HG03280 (cell line): ENCODE results near the gene KIF23.
A peak's percentile ranks its signal among the peaks of the same experiment; 100 is the strongest.

Experiments used
- ATAC-seq: cut with Tn5 transposase; IDR thresholded peaks from one replicate; pipeline ENCODE4 v1.9.1; 2021; ENCODE audit warnings: mild to moderate bottlenecking, moderate library complexity; ENCODE audit not compliant: unreplicated experiment

The KIF23 gene

GRCh38 chr15:69394556-69395282 is 19.4 kb upstream of the KIF23 start:
- peak; percentile 57 for ATAC-seq

- no peak for ATAC-seq
These were observed 18.7 kb upstream of the KIF23 start for GRCh38 chr15:69395460-69395859.

- ATAC-seq, result no peak
These were observed 18.2 kb upstream of the KIF23 start for GRCh38 chr15:69395991-69396390.

GRCh38 chr15:69398491-69398891 is 15.7 kb upstream of the KIF23 start:
- ATAC-seq, result no peak

GRCh38 chr15:69400850-69401249 is 13.3 kb upstream of the KIF23 start:
- no peak for ATAC-seq

- no peak for ATAC-seq
These were observed 11.3 kb upstream of the KIF23 start for GRCh38 chr15:69402816-69403215.

GRCh38 chr15:69403594-69403993 is 10.6 kb upstream of the KIF23 start:
- ATAC-seq, result no peak

- no peak for ATAC-seq
These were observed 9.0 kb upstream of the KIF23 start for GRCh38 chr15:69405110-69405509.

GRCh38 chr15:69407719-69408400 is 6.3 kb upstream of the KIF23 start:
- ATAC-seq, result no peak

- ATAC-seq, result no peak
These were observed 5.3 kb upstream of the KIF23 start for GRCh38 chr15:69408841-69409240.

- no peak for ATAC-seq
These were observed 3.8 kb upstream of the KIF23 start for GRCh38 chr15:69410248-69410874.

GRCh38 chr15:69412274-69412673 is 1.9 kb upstream of the KIF23 start:
- no peak for ATAC-seq

- ATAC-seq, result no peak
These were observed 1.4 kb upstream of the KIF23 start for GRCh38 chr15:69412701-69413100.

GRCh38 chr15:69414701-69415167 is 585 bp downstream of the KIF23 start:
- peak; percentile 20 for ATAC-seq

- ATAC-seq, result no peak
These were observed 1.2 kb downstream of the KIF23 start for GRCh38 chr15:69415381-69415780.

- ATAC-seq, result no peak
These were observed 3.4 kb downstream of the KIF23 start for GRCh38 chr15:69417581-69417980.

- ATAC-seq, result no peak
These were observed 7.3 kb downstream of the KIF23 start for GRCh38 chr15:69421498-69421897.

- no peak for ATAC-seq
These were observed 8.3 kb downstream of the KIF23 start for GRCh38 chr15:69422336-69422895.

GRCh38 chr15:69424001-69424400 is 9.9 kb downstream of the KIF23 start:
- ATAC-seq, result no peak

GRCh38 chr15:69424748-69425413 is 10.7 kb downstream of the KIF23 start:
- ATAC-seq, result no peak

GRCh38 chr15:69433831-69434230 is 19.7 kb downstream of the KIF23 start:
- ATAC-seq, result no peak
